Measurements from ENCODE around the gene ANKRD2.

The ANKRD2 gene

GRCh38 chr10:97596101-97597082 lies 23.8 kb downstream of the ANKRD2 start:
- H3K27ac Mint-ChIP-seq = no peak overlapping the region
- H3K4me3 Mint-ChIP-seq = no peak overlapping the region
- no peaks in the 10 kb centered on the region for H3K27me3 Mint-ChIP-seq
- H3K4me1 Mint-ChIP-seq = no peaks in the 10 kb centered on the region
- no peak for ATAC-seq
- no peaks in the 10 kb centered on the region for H3K9me3 Mint-ChIP-seq
- no peak for DNase-seq

GRCh38 chr10:97597778-97598177 lies 25.2 kb downstream of the ANKRD2 start:
- Mint-ChIP-seq H3K27me3 (no peaks in the 10 kb centered on the region), H3K27ac (no peak overlapping the region), H3K4me3 (no peak overlapping the region), H3K9me3 (no peaks in the 10 kb centered on the region), H3K4me1 (no peaks in the 10 kb centered on the region)
- no peak for ATAC-seq
- DNase-seq = no peak

DNA sequence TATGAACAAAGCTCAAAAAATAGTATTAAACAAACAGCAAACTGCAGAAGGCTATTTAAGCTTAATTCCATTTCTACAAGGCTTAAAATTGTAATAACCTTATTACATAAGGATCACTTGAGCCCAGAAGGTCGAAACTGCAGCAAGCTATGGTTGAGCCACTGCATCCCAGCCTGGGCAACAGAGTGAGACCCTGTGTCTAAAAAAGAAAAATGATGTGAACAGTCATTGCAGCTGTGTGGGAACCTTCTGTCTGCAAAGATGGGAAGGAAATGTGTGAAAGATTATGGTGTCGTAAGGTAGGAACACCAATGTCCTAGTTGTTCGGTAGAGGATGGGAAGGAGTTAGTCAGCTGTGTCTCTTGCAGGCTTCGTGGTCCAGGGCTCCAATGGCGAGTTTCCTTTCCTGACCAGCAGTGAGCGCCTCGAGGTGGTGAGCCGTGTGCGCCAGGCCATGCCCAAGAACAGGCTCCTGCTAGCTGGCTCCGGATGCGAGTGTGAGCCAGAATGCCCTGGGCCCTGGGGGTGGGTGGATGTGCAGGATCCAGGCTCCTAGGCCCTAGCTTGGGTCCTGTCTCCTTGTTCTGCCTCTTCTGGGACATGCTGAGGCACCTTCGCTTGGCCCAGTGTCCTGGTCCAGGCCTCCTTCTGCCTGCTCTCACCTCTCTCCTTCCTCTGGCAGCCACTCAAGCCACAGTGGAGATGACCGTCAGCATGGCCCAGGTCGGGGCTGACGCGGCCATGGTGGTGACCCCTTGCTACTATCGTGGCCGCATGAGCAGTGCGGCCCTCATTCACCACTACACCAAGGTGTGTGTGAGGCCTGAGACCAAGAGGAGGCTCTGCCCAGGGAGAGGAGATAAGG lies 26.1 kb downstream of the ANKRD2 start:
- Mint-ChIP-seq H3K4me3 (no peak overlapping the region), H3K27ac (no peak overlapping the region)

GRCh38 chr10:97599272-97599619 lies 26.7 kb downstream of the ANKRD2 start:
- Mint-ChIP-seq H3K4me3 (no peak overlapping the region), H3K27ac (no peak overlapping the region), H3K27me3 (no peaks in the 10 kb centered on the region), H3K9me3 (no peaks in the 10 kb centered on the region), H3K4me1 (no peaks in the 10 kb centered on the region)
- DNase-seq = no peak
- ATAC-seq = no peak

More for the DNA sequence above, 26.1 kb downstream of the ANKRD2 start:
- Mint-ChIP-seq H3K27me3 (no peaks in the 10 kb centered on the region), H3K4me1 (no peaks in the 10 kb centered on the region), H3K9me3 (no peaks in the 10 kb centered on the region)
- no peak for DNase-seq
- ATAC-seq = no peak

- Mint-ChIP-seq H3K27ac (no peak overlapping the region), H3K9me3 (no peaks in the 10 kb centered on the region), H3K4me1 (no peaks in the 10 kb centered on the region), H3K27me3 (no peaks in the 10 kb centered on the region), H3K4me3 (no peak overlapping the region)
- DNase-seq = no peak
- no peak for ATAC-seq
Measured at GRCh38 chr10:97600616-97601015, 28.0 kb downstream of the ANKRD2 start.

GRCh38 chr10:97601268-97602215 lies 29.0 kb downstream of the ANKRD2 start:
- H3K9me3 Mint-ChIP-seq = no peaks in the 10 kb centered on the region
- no peaks in the 10 kb centered on the region for H3K4me1 Mint-ChIP-seq
- no peak overlapping the region for H3K4me3 Mint-ChIP-seq
- DNase-seq = no peak
- no peak overlapping the region for H3K27ac Mint-ChIP-seq
- no peak for ATAC-seq
- no peaks in the 10 kb centered on the region for H3K27me3 Mint-ChIP-seq

DNA sequence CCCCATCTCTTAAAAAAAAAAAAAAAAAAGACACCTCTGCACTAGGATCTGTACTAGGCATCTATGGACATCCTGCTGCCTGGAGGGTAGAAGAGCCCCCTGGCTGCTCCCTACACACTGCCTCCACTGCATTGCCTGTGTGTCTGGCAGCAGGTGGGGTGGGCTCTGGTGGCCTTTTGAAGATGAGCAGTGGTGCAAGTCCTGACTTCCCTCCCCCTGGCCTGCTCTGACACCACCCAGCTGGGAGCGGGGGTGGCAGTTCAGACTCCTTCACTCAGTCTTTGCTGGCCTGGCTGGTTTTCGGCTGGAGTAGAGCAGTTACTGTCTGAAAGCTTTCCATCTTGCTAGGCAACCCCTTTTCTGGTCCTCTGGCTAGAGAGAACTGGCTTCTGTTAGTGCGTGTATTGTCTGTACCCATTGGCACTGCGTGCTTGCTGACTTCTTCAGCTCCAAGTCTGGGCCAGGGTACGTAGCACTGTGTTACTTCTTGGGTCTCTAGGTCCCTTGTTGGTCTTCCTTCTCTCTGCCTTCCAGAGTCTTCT lies 34.6 kb downstream of the ANKRD2 start:
- Mint-ChIP-seq H3K27ac (no peak overlapping the region), H3K4me1 (no peaks in the 10 kb centered on the region), H3K27me3 (peaks cover 8% of the 10 kb centered on the region), H3K4me3 (no peak overlapping the region), H3K9me3 (no peaks in the 10 kb centered on the region)
- DNase-seq (no peak), ATAC-seq (no peak)

DNA sequence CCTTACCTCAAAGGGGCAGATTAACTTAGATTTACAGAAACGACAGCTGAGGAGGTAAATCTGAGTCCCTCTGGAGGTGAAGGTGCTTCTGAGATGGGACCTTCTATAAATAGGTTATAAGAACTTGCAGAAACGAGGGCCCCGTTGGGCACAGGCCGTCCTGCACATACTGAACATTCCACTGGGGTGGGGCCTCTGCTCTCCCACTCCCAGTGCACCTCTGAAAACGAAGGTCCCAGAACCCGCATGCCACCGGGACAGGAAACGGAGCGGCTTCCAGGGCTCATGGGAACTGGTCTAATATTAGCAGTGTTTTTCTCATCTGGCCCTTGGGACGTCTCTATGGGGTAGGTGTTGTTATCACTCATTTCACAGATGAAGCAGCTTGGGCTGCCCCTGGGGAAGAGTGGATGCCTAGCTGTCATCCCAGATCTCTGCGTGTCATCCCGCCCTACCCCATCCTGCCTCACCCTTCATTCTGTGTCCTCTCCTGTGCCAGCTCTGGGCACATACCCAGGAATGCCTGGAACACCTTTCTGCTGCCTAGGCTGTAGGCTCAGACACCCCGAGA lies 36.5 kb downstream of the ANKRD2 start:
- DNase-seq (no peak), ATAC-seq (no peak)
- peaks cover 8% of the 10 kb centered on the region for H3K27me3 Mint-ChIP-seq
- no peaks in the 10 kb centered on the region for H3K9me3 Mint-ChIP-seq
- H3K4me1 Mint-ChIP-seq = no peaks in the 10 kb centered on the region
- H3K4me3 Mint-ChIP-seq = no peak overlapping the region
- no peak overlapping the region for H3K27ac Mint-ChIP-seq

- ATAC-seq = no peak
- peaks cover 8% of the 10 kb centered on the region for H3K27me3 Mint-ChIP-seq
- no peak overlapping the region for H3K4me3 Mint-ChIP-seq
Measured at GRCh38 chr10:97611473-97611872, 38.9 kb downstream of the ANKRD2 start.

DNA sequence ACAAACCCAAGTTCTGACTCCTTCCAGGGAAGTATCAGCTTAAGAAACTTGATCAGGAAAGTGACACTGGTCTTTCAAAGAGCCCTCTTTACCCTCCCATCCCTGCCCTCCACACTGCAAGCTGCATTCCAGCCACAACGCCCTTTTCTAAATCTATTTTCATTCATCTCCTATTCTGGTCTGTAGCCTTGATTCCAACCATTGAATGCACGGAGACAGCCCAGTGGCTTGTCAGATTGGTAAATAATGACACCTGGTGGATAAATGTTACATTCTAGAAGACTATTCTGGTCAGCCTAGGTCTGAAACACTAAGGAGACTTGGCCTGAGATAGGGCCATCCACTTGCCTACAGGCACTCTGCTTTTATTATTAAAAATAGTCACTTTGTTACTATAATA lies 39.8 kb downstream of the ANKRD2 start:
- ATAC-seq (no peak), DNase-seq (no peak)
- H3K27ac Mint-ChIP-seq = no peak overlapping the region
- H3K27me3 Mint-ChIP-seq = peaks cover under 1% of the 10 kb centered on the region
- no peaks in the 10 kb centered on the region for H3K9me3 Mint-ChIP-seq
- no peak overlapping the region for H3K4me3 Mint-ChIP-seq
- H3K4me1 Mint-ChIP-seq = no peaks in the 10 kb centered on the region

More at GRCh38 chr10:97611473-97611872, 38.9 kb downstream of the ANKRD2 start:
- H3K4me1 Mint-ChIP-seq = no peaks in the 10 kb centered on the region
- no peak for DNase-seq
- H3K9me3 Mint-ChIP-seq = no peaks in the 10 kb centered on the region
- H3K27ac Mint-ChIP-seq = peak overlapping the region in 1 of 2 donors; percentile 19

- Mint-ChIP-seq H3K9me3 (no peaks in the 10 kb centered on the region), H3K27ac (peak overlapping the region in 1 of 2 donors; percentile 67), H3K27me3 (no peaks in the 10 kb centered on the region), H3K4me3 (no peak overlapping the region), H3K4me1 (no peaks in the 10 kb centered on the region)
- no peak for ATAC-seq
- DNase-seq = no peak
Measured at GRCh38 chr10:97618285-97618684, 45.7 kb downstream of the ANKRD2 start.

DNA sequence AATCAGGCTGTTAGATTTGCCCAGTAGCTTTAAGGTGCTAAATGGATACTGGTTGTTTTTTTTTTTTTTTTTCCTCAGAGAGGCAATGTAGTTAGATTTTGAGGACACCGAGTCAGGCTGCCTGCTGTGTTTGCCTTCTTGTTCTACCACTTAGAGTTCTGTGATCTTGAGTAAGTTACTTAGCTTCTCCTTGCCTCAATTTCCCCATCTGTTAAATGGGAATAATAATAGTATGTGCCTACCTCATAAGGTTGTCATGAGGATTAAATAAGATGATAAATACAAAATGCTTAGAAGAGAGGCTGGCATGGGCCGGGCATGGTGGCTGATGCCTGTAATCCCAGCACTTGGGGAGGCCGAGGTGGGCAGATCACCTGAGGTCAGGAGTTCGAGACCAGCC lies 46.2 kb downstream of the ANKRD2 start:
- Mint-ChIP-seq H3K4me1 (no peaks in the 10 kb centered on the region), H3K4me3 (no peak overlapping the region), H3K9me3 (no peaks in the 10 kb centered on the region), H3K27ac (peak overlapping the region in 1 of 2 donors; percentile 67), H3K27me3 (no peaks in the 10 kb centered on the region)
- ATAC-seq = no peak
- DNase-seq = no peak

DNA sequence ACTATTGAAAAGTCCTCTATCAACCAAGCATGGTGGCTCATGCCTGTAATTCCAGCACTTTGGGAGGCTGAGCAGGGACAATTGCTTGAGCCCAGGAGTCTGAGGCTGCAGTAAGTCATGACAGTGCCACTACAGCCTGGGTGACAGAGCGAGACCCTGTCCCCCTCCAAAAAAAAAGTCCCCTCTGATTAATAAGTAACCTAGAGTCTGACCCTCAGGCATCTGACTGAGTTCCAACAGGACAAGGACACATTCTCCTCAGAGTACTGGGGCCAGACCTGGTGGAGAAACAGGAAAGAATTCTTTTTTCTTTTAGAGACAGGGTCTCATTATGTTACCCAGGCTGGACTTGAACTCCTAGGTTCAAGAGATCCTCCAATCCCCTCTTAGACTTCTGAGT lies 50.7 kb downstream of the ANKRD2 start:
- no peak for ATAC-seq
- no peak for DNase-seq
- no peaks in the 10 kb centered on the region for H3K27me3 Mint-ChIP-seq
- no peaks in the 10 kb centered on the region for H3K9me3 Mint-ChIP-seq
- H3K27ac Mint-ChIP-seq = no peak overlapping the region
- H3K4me1 Mint-ChIP-seq = no peaks in the 10 kb centered on the region
- no peak overlapping the region for H3K4me3 Mint-ChIP-seq

DNA sequence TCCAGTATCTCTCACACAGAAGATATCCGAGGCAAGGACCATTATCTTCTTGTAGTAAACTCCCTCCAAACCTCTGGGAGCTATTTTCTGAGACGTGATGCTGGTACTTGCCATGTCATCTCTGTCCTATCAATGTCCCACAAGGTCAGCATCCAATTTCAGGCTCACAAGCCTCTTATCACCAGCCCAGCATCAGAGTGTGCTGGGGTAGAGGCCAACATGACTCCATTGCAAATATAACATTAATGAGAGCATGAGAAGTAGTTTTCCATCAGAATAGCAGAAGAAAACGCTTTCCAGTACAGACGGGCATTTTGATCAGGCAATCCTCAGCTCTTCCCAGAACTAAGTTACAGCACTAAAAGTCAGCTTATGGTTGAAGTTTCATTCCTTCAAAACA lies 55.2 kb downstream of the ANKRD2 start:
- Mint-ChIP-seq H3K4me1 (peaks cover 10% of the 10 kb centered on the region), H3K27ac (no peak overlapping the region), H3K4me3 (no peak overlapping the region), H3K9me3 (no peaks in the 10 kb centered on the region), H3K27me3 (no peaks in the 10 kb centered on the region)
- ATAC-seq (no peak), DNase-seq (no peak)

GRCh38 chr10:97628228-97628627 lies 55.6 kb downstream of the ANKRD2 start:
- Mint-ChIP-seq H3K27me3 (no peaks in the 10 kb centered on the region), H3K4me3 (no peak overlapping the region), H3K27ac (no peak overlapping the region), H3K4me1 (peaks cover 15% of the 10 kb centered on the region), H3K9me3 (no peaks in the 10 kb centered on the region)
- ATAC-seq = no peak
- no peak for DNase-seq

Data from stimulated activated naive CD8-positive, alpha-beta T cell treated with anti-CD3 and anti-CD28 coated beads, Interleukin-15, amount 100 ng/mL, for 72 hours (primary cell).